DND-41 (cell line): ENCODE data around the gene VCAN.

Experiments used
- ATAC-seq: fragments of 200-7000 bp; cut with Tn5 transposase; 3 replicates; pipeline ENCODE4 v1.9.1; 2021; ENCODE audit warnings: low read depth; ENCODE audit not compliant: insufficient read depth
- DNase-seq: peaks from one replicate; pipeline ENCODE4 v3.0.0-alpha.2; 2020
- H2AFZ ChIP-seq: 2 replicates; pipeline ENCODE4 v1.6.0; 2012; ENCODE audit warnings: low read depth, low read length
- H3K27ac ChIP-seq: 2 replicates; pipeline ENCODE4 v1.5.1; 2012; ENCODE audit warnings: low read length, inconsistent platforms
- H3K27me3 ChIP-seq: fragments of 200-600 bp; sonication (generic); 2 replicates; pipeline ENCODE4 v1.6.0; 2012; ENCODE audit warnings: low read length, mild to moderate bottlenecking, inconsistent platforms; ENCODE audit not compliant: insufficient read depth, poor library complexity
- H3K36me3 ChIP-seq: 2 replicates; pipeline ENCODE4 v1.5.1; 2012; ENCODE audit warnings: low read length, inconsistent platforms; ENCODE audit not compliant: insufficient read depth
- H3K4me1 ChIP-seq: 2 replicates; pipeline ENCODE4 v1.5.1; 2012; ENCODE audit warnings: mild to moderate bottlenecking, low read length; ENCODE audit not compliant: insufficient read depth
- H3K4me2 ChIP-seq: 2 replicates; pipeline ENCODE4 v1.6.0; 2012; ENCODE audit warnings: mild to moderate bottlenecking, moderate library complexity, low read length, inconsistent platforms; ENCODE audit not compliant: insufficient read depth
- H3K4me3 ChIP-seq, 2 experiments: fragments of 200-600 bp in 1 of 2; shearing (Covaris generic) in 1 of 2; 2 replicates each; pipeline ENCODE4 v1.5.1; 2012 to 2016; ENCODE audit warnings: inconsistent platforms in 2 of 2, low read length in 2 of 2, mild to moderate bottlenecking in 2 of 2, low read depth in 1 of 2, moderate library complexity in 1 of 2
- H3K79me2 ChIP-seq: 2 replicates; pipeline ENCODE4 v1.6.0; 2012; ENCODE audit warnings: low read length, inconsistent platforms; ENCODE audit not compliant: insufficient read depth
- H3K9ac ChIP-seq: 2 replicates; pipeline ENCODE4 v1.6.0; 2012; ENCODE audit warnings: low read depth, mild to moderate bottlenecking, inconsistent platforms, low read length, moderate library complexity
- H3K9me3 ChIP-seq: 2 replicates; pipeline ENCODE4 v1.5.1; 2012; ENCODE audit warnings: low read length, moderate library complexity, mild to moderate bottlenecking, inconsistent platforms; ENCODE audit not compliant: insufficient read depth, severe bottlenecking
- H4K20me1 ChIP-seq: 2 replicates; pipeline ENCODE4 v1.6.0; 2012; ENCODE audit warnings: low read length; ENCODE audit not compliant: insufficient read depth
- CTCF ChIP-seq: IDR thresholded peaks from 2 replicates; pipeline ENCODE4 v1.5.1; 2012; ENCODE audit warnings: borderline replicate concordance, low read length, moderate library complexity, mild to moderate bottlenecking; ENCODE audit not compliant: poor library complexity, severe bottlenecking; ENCODE audit errors: extremely low read depth
- EZH2 ChIP-seq: IDR thresholded peaks from 3 replicates; pipeline ENCODE4 v1.6.1; 2012; ENCODE audit warnings: borderline replicate concordance, low read depth, mild to moderate bottlenecking, moderate library complexity, low read length, inconsistent platforms; ENCODE audit not compliant: severe bottlenecking

VCAN gene

GRCh38 chr5:83474161-83474796, 2.7 kb downstream of the VCAN start:
- H3K4me2 ChIP-seq, result no peak overlapping the region
- H3K9ac ChIP-seq, result no peak overlapping the region
- no peak for DNase-seq
- H3K36me3 ChIP-seq, result no peaks in the 10 kb centered on the region
- no peak overlapping the region for H3K27ac ChIP-seq
- H3K79me2 ChIP-seq, result no peaks in the 10 kb centered on the region
- no peaks in the 10 kb centered on the region for H3K27me3 ChIP-seq
- peaks cover 13% of the 10 kb centered on the region for H3K9me3 ChIP-seq
- TF ChIP-seq CTCF (no peak), EZH2 (no peak)
- H3K4me3 ChIP-seq, result no peak overlapping the region
- H4K20me1 ChIP-seq, result no peaks in the 10 kb centered on the region
- no peak for ATAC-seq
- no peak overlapping the region for H2AFZ ChIP-seq
- H3K4me1 ChIP-seq, result no peaks in the 10 kb centered on the region

GRCh38 chr5:83474991-83475390, 3.4 kb downstream of the VCAN start:
- Histone ChIP-seq H3K4me3 (no peak overlapping the region), H3K36me3 (no peaks in the 10 kb centered on the region), H3K27me3 (no peaks in the 10 kb centered on the region), H4K20me1 (no peaks in the 10 kb centered on the region), H2AFZ (no peak overlapping the region), H3K79me2 (no peaks in the 10 kb centered on the region), H3K27ac (no peak overlapping the region), H3K4me1 (no peaks in the 10 kb centered on the region), H3K9me3 (peaks cover 13% of the 10 kb centered on the region), H3K9ac (no peak overlapping the region), H3K4me2 (no peak overlapping the region)
- TF ChIP-seq CTCF (no peak), EZH2 (no peak)
- DNase-seq, result no peak
- ATAC-seq, result no peak

- no peaks in the 10 kb centered on the region for H3K79me2 ChIP-seq
- no peak overlapping the region for H3K9ac ChIP-seq
- no peak overlapping the region for H2AFZ ChIP-seq
- peaks cover 13% of the 10 kb centered on the region for H3K9me3 ChIP-seq
- no peak overlapping the region for H3K27ac ChIP-seq
- no peaks in the 10 kb centered on the region for H4K20me1 ChIP-seq
- DNase-seq, result no peak
- H3K36me3 ChIP-seq, result no peaks in the 10 kb centered on the region
- no peak overlapping the region for H3K4me2 ChIP-seq
- H3K4me1 ChIP-seq, result no peaks in the 10 kb centered on the region
- ATAC-seq, result no peak
- H3K4me3 ChIP-seq, result no peak overlapping the region
- H3K27me3 ChIP-seq, result no peaks in the 10 kb centered on the region
- TF ChIP-seq EZH2 (no peak), CTCF (no peak)
Observed at GRCh38 chr5:83475391-83475863, 3.9 kb downstream of the VCAN start.
